ENCODE data around the gene PAH. TPM values are rescaled to one million over a fixed set of nuclear protein-coding genes. Genes with fewer than 3 reads are reported as not detected.

The PAH gene
- total and polyA plus RNA-seq, 2 of the 13 experiments (the other 11 are each of a cell fraction or from before 2014, with no cell fraction given): 192 to 451 TPM

DNA sequence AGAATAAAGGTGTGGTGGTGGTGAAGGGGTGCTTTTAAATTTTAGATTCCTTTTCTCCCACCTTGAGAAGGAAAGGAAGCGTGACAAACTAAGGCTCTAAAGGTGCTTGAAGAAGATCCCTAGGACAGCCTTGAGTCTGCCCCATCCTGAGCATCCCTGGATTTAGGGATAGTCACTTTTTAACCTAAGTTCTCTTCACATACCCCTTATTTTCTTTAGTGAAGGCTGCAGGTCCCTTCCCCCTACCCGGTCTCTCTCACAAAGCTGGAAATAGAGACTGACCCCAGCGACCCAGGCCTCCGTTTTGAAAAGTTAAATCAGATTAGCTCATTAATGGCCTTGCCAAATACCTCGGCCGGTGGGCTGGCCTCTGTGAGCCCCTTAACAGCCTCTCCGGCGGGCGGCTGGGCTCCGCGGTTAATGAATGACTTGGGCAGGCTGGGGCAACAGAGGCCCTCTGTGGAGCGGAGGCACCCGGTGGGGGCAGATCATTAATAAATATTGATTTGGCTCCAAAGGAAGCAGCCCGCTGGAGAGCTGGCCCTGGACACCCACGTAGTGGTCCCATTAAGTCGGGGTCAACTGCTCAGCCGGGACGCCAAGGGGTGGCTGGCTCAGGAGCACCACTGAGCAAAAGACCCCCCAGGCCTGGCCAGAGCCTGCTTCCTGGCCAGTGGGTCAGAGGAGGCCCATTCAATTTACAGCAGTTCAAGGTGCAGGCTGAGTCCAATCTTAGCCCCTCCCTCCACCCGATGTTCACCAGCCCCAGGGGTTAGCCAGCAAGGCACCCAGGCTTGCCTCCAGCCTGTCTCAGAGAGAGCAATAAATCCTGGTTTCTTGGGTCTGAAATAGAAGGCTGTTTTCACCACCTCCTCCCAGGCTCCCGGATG is 31.8 kb downstream of the PAH start (continued):
- TF ChIP-seq, protein P1, sequence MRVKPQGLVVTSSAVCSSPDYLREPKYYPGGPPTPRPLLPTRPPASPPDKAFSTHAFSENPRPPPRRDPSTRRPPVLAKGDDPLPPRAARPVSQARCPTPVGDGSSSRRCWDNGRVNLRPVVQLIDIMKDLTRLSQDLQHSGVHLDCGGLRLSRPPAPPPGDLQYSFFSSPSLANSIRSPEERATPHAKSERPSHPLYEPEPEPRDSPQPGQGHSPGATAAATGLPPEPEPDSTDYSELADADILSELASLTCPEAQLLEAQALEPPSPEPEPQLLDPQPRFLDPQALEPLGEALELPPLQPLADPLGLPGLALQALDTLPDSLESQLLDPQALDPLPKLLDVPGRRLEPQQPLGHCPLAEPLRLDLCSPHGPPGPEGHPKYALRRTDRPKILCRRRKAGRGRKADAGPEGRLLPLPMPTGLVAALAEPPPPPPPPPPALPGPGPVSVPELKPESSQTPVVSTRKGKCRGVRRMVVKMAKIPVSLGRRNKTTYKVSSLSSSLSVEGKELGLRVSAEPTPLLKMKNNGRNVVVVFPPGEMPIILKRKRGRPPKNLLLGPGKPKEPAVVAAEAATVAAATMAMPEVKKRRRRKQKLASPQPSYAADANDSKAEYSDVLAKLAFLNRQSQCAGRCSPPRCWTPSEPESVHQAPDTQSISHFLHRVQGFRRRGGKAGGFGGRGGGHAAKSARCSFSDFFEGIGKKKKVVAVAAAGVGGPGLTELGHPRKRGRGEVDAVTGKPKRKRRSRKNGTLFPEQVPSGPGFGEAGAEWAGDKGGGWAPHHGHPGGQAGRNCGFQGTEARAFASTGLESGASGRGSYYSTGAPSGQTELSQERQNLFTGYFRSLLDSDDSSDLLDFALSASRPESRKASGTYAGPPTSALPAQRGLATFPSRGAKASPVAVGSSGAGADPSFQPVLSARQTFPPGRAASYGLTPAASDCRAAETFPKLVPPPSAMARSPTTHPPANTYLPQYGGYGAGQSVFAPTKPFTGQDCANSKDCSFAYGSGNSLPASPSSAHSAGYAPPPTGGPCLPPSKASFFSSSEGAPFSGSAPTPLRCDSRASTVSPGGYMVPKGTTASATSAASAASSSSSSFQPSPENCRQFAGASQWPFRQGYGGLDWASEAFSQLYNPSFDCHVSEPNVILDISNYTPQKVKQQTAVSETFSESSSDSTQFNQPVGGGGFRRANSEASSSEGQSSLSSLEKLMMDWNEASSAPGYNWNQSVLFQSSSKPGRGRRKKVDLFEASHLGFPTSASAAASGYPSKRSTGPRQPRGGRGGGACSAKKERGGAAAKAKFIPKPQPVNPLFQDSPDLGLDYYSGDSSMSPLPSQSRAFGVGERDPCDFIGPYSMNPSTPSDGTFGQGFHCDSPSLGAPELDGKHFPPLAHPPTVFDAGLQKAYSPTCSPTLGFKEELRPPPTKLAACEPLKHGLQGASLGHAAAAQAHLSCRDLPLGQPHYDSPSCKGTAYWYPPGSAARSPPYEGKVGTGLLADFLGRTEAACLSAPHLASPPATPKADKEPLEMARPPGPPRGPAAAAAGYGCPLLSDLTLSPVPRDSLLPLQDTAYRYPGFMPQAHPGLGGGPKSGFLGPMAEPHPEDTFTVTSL (CRISPR knock-in tag; IDR thresholded peaks at IDR 0.05; ENCODE audit: borderline replicate concordance): peak; percentile 95; the same call in 1 of the 2 replicates
- TF ChIP-seq, protein P2, sequence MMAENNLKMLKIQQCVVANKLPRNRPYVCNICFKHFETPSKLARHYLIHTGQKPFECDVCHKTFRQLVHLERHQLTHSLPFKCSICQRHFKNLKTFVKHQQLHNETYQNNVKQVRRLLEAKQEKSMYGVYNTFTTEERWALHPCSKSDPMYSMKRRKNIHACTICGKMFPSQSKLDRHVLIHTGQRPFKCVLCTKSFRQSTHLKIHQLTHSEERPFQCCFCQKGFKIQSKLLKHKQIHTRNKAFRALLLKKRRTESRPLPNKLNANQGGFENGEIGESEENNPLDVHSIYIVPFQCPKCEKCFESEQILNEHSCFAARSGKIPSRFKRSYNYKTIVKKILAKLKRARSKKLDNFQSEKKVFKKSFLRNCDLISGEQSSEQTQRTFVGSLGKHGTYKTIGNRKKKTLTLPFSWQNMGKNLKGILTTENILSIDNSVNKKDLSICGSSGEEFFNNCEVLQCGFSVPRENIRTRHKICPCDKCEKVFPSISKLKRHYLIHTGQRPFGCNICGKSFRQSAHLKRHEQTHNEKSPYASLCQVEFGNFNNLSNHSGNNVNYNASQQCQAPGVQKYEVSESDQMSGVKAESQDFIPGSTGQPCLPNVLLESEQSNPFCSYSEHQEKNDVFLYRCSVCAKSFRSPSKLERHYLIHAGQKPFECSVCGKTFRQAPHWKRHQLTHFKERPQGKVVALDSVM (CRISPR knock-in tag; IDR thresholded peaks at IDR 0.05): peak; percentile 71
- TF ChIP-seq SMARCE1 (IDR thresholded peaks at IDR 0.05; ENCODE audit: borderline replicate concordance) (no peak), KMT2A (CRISPR knock-in tag; IDR thresholded peaks at IDR 0.05) (no peak), ARNTL (CRISPR knock-in tag; IDR thresholded peaks at IDR 0.05) (no peak), KDM6A (CRISPR knock-in tag; IDR thresholded peaks at IDR 0.05; ENCODE audit: low read depth) (peak; percentile 87), ZSCAN31 (CRISPR knock-in tag; IDR thresholded peaks at IDR 0.05; ENCODE audit: low read depth) (0 out of 2 replicates have a peak, but pooled peaks have one; percentile 59)
- TF ChIP-seq, protein P3, sequence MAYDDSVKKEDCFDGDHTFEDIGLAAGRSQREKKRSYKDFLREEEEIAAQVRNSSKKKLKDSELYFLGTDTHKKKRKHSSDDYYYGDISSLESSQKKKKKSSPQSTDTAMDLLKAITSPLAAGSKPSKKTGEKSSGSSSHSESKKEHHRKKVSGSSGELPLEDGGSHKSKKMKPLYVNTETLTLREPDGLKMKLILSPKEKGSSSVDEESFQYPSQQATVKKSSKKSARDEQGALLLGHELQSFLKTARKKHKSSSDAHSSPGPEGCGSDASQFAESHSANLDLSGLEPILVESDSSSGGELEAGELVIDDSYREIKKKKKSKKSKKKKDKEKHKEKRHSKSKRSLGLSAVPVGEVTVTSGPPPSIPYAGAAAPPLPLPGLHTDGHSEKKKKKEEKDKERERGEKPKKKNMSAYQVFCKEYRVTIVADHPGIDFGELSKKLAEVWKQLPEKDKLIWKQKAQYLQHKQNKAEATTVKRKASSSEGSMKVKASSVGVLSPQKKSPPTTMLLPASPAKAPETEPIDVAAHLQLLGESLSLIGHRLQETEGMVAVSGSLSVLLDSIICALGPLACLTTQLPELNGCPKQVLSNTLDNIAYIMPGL (CRISPR knock-in tag; IDR thresholded peaks at IDR 0.05; ENCODE audit: borderline replicate concordance in 1 of 2, low read depth in 1 of 2): no peak
- TF ChIP-seq, protein P4, sequence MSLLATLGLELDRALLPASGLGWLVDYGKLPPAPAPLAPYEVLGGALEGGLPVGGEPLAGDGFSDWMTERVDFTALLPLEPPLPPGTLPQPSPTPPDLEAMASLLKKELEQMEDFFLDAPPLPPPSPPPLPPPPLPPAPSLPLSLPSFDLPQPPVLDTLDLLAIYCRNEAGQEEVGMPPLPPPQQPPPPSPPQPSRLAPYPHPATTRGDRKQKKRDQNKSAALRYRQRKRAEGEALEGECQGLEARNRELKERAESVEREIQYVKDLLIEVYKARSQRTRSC (CRISPR knock-in tag; IDR thresholded peaks at IDR 0.05; ENCODE audit: low read depth): no peak

Data from HepG2 (cell line).